ENCODE measurements around the gene CAMTA1.
"Not testable (repeated sequence)": the region's sequence is repeated elsewhere in the genome, so short reads cannot be mapped to it uniquely, and the experiment has no call there.

CAMTA1 gene

DNA sequence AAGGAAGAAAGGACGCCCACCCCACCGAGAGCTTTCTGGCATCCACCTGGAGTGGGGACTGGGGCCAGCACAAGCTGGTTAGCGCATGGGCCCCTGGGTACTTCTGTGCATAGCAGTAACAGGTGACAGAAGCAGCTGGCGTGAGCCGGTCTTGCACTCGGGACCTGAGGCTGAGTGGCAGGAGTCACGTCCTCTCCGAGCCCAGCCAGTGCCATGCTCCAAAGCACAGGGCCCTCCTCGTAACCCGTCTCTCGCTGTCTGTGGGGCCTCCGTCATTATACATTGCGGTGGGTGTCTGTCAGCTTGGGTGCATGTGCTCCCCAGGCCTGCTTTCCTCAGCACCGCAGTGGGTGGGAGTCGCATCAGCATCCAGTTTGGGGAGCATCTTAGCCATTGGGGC lies 898.3 kb downstream of the CAMTA1 start:
- TF ChIP-seq, protein P1, sequence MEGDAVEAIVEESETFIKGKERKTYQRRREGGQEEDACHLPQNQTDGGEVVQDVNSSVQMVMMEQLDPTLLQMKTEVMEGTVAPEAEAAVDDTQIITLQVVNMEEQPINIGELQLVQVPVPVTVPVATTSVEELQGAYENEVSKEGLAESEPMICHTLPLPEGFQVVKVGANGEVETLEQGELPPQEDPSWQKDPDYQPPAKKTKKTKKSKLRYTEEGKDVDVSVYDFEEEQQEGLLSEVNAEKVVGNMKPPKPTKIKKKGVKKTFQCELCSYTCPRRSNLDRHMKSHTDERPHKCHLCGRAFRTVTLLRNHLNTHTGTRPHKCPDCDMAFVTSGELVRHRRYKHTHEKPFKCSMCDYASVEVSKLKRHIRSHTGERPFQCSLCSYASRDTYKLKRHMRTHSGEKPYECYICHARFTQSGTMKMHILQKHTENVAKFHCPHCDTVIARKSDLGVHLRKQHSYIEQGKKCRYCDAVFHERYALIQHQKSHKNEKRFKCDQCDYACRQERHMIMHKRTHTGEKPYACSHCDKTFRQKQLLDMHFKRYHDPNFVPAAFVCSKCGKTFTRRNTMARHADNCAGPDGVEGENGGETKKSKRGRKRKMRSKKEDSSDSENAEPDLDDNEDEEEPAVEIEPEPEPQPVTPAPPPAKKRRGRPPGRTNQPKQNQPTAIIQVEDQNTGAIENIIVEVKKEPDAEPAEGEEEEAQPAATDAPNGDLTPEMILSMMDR (IDR thresholded peaks at IDR 0.05; ENCODE audit: borderline replicate concordance, insufficient read depth, low read depth, low read length) = no peak
- H3K4me3 ChIP-seq (ENCODE audit: low read depth, low read length) = no peak overlapping the region

DNA sequence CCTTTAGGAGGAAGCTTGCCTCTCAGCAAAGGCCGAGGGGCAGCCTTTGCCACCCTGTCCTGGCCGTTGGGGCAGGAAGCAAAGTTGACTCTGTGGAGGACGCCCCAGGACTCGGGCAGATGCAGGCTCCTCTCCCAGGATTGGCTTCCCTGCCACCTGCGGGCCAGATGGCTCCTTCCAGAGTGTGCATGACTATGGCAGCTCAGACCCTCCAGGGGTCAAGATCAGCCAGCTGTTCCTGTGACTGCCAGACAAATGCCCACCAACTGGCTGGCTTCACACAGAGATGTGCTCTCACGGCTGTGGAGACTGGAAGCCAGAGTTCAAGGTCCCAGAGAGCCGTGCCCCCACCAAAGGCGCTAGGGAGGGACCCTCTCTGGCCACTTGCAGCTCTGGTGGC lies 898.9 kb downstream of the CAMTA1 start:
- no peak overlapping the region for H3K4me3 ChIP-seq (ENCODE audit: low read depth, low read length)
- TF ChIP-seq, protein P1 (IDR thresholded peaks at IDR 0.05; ENCODE audit: borderline replicate concordance, insufficient read depth, low read depth, low read length) = no peak

DNA sequence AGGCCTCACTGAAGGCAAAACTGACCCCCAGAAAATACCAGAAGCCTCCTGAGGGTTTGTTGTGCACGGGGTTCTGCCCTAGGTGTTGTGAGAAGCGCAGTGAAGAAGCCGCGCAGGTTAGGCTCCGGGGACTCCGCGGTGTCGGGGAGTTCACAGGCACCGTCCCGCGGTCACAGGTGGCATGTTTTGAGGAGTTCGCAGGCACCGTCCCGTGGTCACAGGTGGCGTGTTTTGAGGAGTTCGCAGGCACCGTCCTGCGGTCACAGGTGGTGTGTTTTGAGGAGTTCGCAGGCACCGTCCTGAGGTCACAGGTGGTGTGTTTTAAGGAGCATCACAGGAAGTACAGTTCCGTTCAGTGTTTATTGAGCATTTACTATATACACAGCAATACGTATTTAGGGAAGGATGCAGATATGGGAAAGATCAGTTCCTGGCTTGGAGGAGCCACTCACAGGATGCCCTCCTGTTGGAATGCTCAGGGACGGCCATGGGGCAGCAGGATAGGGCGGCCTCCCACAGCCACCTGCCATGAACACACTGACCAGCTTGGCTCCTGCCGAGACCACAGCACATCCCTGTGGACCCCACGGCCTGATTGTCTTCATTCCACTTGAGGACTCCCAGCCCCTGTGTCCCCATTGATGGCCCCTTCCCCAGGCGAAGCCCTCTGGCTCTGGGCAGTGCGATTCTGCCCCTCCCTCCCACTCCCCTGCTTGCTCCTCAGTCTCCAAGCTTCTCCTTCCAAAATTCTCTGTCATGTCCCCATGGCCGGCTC lies 899.8 kb downstream of the CAMTA1 start:
- H3K4me3 ChIP-seq (ENCODE audit: low read depth, low read length) = no peak overlapping the region
- TF ChIP-seq, protein P1 (IDR thresholded peaks at IDR 0.05; ENCODE audit: borderline replicate concordance, insufficient read depth, low read depth, low read length) = no peak

DNA sequence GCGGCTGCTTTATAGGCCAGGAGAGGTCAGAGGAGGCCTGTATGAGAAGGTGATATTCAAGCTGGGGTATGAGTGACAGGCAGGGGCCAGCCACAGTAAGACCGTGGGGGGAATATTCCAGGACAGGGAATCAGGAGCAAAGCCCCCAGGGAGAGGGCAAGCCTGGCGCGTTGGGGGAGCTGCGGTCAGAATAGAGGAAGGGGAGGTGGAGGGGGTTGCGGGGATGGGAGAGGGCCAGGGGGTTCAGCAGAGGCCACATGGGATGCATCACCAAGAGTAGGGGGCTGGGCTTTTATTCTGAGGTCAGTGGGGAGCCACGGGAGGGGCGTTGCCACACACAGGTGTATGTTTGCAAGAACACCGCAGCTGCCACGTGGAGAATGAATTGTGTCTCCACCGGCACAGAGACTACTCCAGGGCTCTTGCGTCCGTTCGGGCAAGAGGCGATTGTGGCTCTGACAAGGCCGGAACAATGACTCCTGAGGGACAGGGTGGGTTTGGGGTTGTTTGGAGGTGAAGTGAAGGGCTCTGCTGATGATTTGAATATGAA lies 901.1 kb downstream of the CAMTA1 start:
- TF ChIP-seq, protein P1 (IDR thresholded peaks at IDR 0.05; ENCODE audit: borderline replicate concordance, insufficient read depth, low read depth, low read length) = no peak
- no peak overlapping the region for H3K4me3 ChIP-seq (ENCODE audit: low read depth, low read length)

DNA sequence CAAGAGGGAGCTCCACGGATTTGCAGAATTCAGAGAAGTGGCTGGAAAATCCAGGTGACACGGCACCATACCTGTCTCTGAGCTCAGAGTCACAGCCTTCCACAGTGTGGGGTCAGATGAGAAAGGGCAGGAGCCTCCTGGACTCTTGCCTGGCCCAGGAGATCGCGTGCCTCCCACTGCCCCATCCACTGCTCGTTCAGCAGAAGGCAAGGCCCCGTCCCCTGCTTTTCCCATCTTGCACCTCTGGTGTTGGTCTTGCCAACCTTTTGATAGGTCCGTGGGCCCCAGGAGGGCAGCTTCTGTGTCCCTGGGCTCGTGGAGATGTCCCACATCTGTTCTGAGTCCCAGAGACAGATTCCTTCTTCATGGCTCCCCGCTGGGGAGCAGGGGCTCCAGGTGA lies 902.2 kb downstream of the CAMTA1 start:
- no peak overlapping the region for H3K4me3 ChIP-seq (ENCODE audit: low read depth, low read length)
- TF ChIP-seq, protein P1 (IDR thresholded peaks at IDR 0.05; ENCODE audit: borderline replicate concordance, insufficient read depth, low read depth, low read length) = no peak

DNA sequence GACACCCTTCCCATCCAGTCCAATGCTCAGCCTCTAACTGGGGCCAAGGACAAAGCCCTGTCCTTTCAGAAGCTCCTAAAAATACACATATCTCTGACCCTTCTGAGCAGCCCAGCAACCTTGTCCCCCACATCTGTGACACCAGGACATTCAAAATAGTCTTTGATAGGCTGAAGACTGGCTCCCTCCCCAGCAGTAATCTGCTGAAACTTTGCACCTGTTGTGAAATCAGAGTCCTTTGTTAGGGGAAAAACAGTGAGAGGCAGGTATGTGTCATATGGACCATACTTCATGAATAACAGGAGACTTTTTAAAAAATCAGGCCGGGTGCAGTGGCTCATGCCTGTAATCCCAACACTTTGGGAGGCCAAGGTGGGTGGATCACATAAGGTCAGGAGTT lies 903.4 kb downstream of the CAMTA1 start:
- TF ChIP-seq, protein P1 (IDR thresholded peaks at IDR 0.05; ENCODE audit: borderline replicate concordance, insufficient read depth, low read depth, low read length) = no peak
- H3K4me3 ChIP-seq (ENCODE audit: low read depth, low read length) = no peak overlapping the region

DNA sequence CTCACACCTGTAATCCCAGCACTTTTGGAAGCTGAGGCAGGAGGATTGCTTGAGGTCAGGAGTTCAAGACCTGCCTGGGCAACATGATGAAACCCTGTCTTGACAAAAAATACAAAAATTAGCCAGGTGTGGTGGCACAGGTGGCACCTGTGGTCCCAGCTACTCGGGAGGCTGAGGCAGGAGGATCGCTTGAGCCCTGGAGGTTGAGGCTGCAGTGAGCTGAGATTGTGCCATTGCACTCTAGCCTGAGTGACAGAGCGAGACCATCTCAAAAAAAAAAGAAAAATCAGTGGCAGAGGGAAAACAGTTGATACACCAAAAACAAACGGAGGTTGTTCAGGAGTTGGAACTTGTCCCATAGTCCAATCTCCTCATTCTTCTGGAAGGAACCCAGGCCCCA lies 904.1 kb downstream of the CAMTA1 start:
- not testable (repeated sequence) for H3K4me3 ChIP-seq (ENCODE audit: low read depth, low read length)
